ENCODE measurements around the gene SCNM1. TPM values are rescaled to one million over a fixed set of nuclear protein-coding genes. Genes with fewer than 3 reads are reported as not detected.

The SCNM1 gene
- total RNA-seq, 2 experiments from 2014 or later: 83.4 to 87.2 TPM

GRCh38 chr1:151145304-151146071, 20.5 kb upstream of the SCNM1 start:
- ChIA-PET POLR2A (no interaction called here), CTCF (interaction anchor here (1.4 kb wide), 1 partner anchor 14 kb away, joined by 3 read pairs; no protein-coding TSS in a partner anchor)

DNA sequence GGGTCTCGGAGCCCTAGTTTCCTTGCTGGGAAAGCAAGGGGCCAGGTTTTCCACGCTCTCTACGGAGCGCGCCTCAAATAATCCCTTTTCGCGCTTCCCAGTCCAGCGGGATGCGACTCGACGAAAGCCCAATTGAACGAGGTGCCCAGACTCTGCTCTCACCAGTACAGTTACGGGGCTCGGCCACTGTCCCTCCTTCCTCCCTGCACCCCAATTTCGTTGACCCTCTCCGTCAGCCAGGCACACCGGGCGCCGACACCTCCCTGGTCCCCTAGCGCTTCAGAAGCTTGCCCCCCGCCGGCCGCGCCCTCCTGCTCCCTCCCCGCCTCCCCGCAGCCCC, 19.9 kb upstream of the SCNM1 start:
- ChIA-PET POLR2A (no interaction called here), CTCF (interaction anchor here (1.4 kb wide), 1 partner anchor 15 kb away, joined by 3 read pairs; no protein-coding TSS in a partner anchor)

GRCh38 chr1:151146412-151147131, 19.4 kb upstream of the SCNM1 start, which contains the start of gene SEMA6C:
SEMA6C (minus strand) TSS chr1:151146631; CDS start chr1:151142621, 4,010 bp downstream.
- ChIA-PET CTCF (interaction anchor here (0.7 to 1.1 kb wide), 2 partner anchors 10 to 24 kb away, joined by 3 read pairs; partner anchors contain the start of gene TNFAIP8L2), POLR2A (interaction anchor here (0.6 to 1.1 kb wide), 2 partner anchors 10 to 15 kb away, joined by 3 to 4 read pairs; partner anchors contain the start of gene TNFAIP8L2)

DNA sequence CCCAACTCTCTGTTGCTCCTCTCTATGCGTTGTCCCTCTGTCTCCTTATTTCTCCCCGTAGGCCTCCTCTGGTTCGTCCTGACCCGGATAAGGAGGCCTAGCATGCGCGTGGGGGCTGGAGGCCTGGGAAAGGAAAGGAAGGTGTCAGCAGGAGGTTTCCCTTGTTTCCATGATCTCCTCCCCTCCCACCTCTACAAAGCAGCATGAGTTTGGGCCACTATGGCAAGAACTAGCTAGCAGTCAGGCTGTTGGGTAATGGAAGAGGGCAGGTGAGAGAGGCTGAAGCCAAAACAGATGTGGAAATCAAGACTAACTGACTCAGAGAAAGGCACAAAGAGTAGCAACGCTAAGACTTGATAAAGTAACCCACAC, 18.8 kb upstream of the SCNM1 start:
- ChIA-PET CTCF (interaction anchor here (0.6 to 1.1 kb wide), 3 partner anchors 9 to 76 kb away, joined by 3 to 6 read pairs (median 3); partner anchors contain the start of genes GABPB2 and TNFAIP8L2), POLR2A (interaction anchor here (0.6 to 1.1 kb wide), 2 partner anchors 9 to 16 kb away, joined by 3 to 4 read pairs; partner anchors contain the start of gene TNFAIP8L2)

- ChIA-PET CTCF (interaction anchor here (0.6 to 1.6 kb wide), 3 partner anchors 9 to 77 kb away, joined by 3 to 6 read pairs (median 4); partner anchors contain the start of genes GABPB2 and TNFAIP8L2), POLR2A (interaction anchor here (1.1 kb wide), 1 partner anchor 8 kb away, joined by 4 read pairs; the partner anchor contains the start of gene TNFAIP8L2)
These were observed 18.3 kb upstream of the SCNM1 start for GRCh38 chr1:151147665-151148064.

- ChIA-PET CTCF (interaction anchor here (0.5 to 8.7 kb wide), 13 partner anchors 9 to 132 kb away, joined by 3 to 84 read pairs (median 5); partner anchors contain the start of genes CDC42SE1, GABPB2, LYSMD1 and SCNM1), POLR2A (interaction anchor here (0.9 to 1.9 kb wide), 5 partner anchors 9 to 85 kb away, joined by 3 to 9 read pairs (median 4); partner anchors contain the start of gene VPS72)
These were observed 9.5 kb upstream of the SCNM1 start, which contains the start of gene TNFAIP8L2 for GRCh38 chr1:151156515-151156819. TNFAIP8L2 (plus strand) TSS chr1:151156649; CDS start chr1:151158698, 2,049 bp downstream.

DNA sequence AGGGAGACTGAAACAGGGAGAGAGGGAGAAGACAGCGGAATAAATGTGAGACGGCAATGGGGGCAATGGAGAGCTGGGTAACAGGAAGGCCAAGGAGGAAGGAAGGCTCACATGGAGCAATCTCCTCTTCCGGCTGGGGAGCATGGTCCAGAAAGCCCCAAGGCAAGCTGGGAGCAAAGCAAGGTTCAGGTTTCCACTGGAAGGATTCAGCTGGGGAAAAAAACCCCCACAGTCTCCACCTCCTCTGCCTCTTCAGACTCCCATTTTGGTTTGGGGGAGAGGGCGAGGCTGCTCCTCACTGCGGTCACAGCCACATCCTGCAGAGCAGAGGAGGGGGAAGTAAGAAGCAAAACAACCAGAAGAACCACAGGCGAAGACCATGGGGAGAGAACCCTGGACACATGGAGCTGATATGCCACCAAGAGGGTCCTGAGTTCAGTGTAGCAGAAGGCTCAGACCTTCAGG, 8.8 kb upstream of the SCNM1 start:
- POLR2A ChIA-PET: interaction anchor here (0.9 to 1.9 kb wide), 6 partner anchors 8 to 86 kb away, joined by 3 to 9 read pairs (median 4); partner anchors contain the start of gene VPS72
- CTCF ChIA-PET: interaction anchor here (0.5 to 8.7 kb wide), 16 partner anchors 8 to 132 kb away, joined by 3 to 84 read pairs (median 4); partner anchors contain the start of genes CDC42SE1, GABPB2, LYSMD1 and SCNM1

DNA sequence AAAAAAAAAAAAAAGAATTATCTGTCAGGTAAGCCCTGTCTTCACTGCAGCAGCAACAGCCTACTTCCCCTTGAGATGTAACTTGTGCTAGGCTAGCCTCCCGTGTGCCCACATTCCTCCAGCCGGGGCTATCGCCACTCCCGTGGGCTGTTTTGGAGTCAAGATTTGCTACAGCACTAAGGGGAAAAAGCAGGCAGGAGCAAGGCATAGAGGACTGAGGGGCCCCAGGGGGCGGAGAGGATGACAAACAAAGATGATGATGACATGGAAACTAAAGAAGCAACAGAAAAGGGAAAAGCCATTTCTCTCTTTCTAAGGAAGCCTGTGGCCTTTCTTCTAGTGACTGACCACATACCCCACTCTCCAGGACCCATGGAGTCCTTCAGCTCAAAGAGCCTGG, 7.6 kb upstream of the SCNM1 start:
- POLR2A ChIA-PET: interaction anchor here (0.5 kb wide), 1 partner anchor 311 kb away, joined by 7 read pairs; no protein-coding TSS in a partner anchor
- CTCF ChIA-PET: interaction anchor here (0.7 to 8.7 kb wide), 5 partner anchors 24 to 134 kb away, joined by 3 to 84 read pairs (median 4); no protein-coding TSS in a partner anchor

- CTCF ChIA-PET: interaction anchor here (0.8 to 8.7 kb wide), 3 partner anchors 38 to 134 kb away, joined by 3 to 84 read pairs (median 3); no protein-coding TSS in a partner anchor
- POLR2A ChIA-PET: no interaction called here
These were observed 7.1 kb upstream of the SCNM1 start for GRCh38 chr1:151158751-151159251.

GRCh38 chr1:151159373-151159772, 6.6 kb upstream of the SCNM1 start:
- CTCF ChIA-PET: interaction anchor here (0.8 to 8.7 kb wide), 3 partner anchors 37 to 135 kb away, joined by 3 to 84 read pairs (median 3); no protein-coding TSS in a partner anchor
- POLR2A ChIA-PET: no interaction called here

DNA sequence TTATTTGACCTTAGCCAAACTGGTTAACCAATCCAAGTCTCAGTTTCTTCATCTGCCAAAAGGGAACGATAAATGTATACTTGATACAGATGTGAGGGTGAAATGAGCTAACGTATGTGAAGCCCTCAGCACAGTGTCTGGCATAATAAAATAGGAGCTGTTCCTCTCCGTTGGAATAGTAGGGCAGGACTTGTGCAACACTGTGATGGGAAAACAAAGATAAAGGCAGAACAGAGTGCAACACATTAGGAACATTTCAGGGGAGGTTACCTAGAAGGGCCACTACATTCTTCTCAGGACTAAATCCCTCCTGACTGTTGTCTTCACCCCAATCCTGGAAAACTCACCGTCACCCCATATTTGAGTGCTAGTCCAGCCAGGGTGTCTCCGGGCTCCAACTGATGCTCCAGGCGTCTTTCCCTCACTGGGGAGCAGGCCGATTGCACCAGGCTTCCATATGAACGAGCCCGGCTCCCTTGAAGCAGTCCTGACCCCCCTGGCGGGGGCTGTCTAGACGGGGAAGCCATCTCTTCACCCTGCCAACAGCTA, 1.1 kb upstream of the SCNM1 start:
- ChIA-PET POLR2A (interaction anchor here (0.9 kb wide), 1 partner anchor 8 kb away, joined by 3 read pairs; no protein-coding TSS in a partner anchor), CTCF (interaction anchor here (0.6 to 1.2 kb wide), 4 partner anchors 16 to 139 kb away, joined by 3 read pairs; no protein-coding TSS in a partner anchor)

GRCh38 chr1:151165281-151165737, 635 bp upstream of the SCNM1 start:
- POLR2A ChIA-PET: interaction anchor here (0.9 kb wide), 1 partner anchor 8 kb away, joined by 3 read pairs; no protein-coding TSS in a partner anchor
- CTCF ChIA-PET: interaction anchor here (0.6 to 1.2 kb wide), 3 partner anchors 16 to 140 kb away, joined by 3 read pairs; no protein-coding TSS in a partner anchor

DNA sequence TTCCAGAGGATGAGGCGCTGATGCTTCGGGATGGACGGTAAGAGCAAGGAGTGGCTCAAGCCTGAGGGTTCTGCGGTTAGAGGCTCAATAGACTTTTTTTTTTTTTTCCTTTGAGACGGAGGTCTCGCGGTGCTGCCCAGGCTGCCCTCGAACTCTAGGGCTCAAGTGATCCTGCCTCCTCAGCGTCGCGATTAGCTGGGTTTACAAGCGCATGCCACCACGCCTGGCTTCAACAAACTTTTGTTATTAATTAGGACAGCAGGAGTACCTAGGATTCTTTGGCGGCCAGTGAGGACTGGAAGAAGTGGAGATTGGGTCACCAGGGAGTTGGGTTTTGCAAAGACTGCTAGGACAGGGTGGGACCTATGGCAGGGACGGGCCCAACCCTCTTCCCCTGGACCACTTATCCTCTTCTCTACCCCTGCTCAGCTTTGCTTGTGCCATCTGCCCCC, 587 bp downstream of the SCNM1 start:
- CTCF ChIA-PET: interaction anchor here (0.5 to 1.4 kb wide), 3 partner anchors 10 to 906 kb away, joined by 3 to 11 read pairs (median 3); no protein-coding TSS in a partner anchor

DNA sequence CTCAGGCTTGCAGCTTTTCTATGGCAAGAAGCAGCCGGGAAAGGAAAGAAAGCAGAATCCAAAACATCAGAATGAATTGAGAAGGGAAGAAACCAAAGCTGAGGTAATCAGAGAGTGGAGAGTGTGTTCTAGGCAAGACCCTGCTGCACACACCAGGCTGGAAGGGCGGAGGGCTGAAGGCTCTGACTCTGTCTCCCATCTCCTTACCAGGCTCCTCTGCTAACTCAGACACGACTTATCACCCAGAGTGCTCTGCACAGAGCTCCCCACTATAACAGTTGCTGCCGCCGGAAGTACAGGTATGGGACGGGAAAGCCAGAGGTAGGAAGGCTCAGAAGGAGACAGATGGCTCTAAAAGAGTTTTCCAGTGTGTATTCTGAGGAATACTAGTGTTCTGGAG, 1.2 kb downstream of the SCNM1 start:
- ChIA-PET POLR2A (interaction anchor here (0.7 kb wide), 1 partner anchor 110 kb away, joined by 3 read pairs; no protein-coding TSS in a partner anchor), CTCF (interaction anchor here (0.5 to 1.4 kb wide), 4 partner anchors 10 to 906 kb away, joined by 3 to 11 read pairs (median 4); no protein-coding TSS in a partner anchor)

More for the DNA sequence above, 587 bp downstream of the SCNM1 start:
- POLR2A ChIA-PET: interaction anchor here (0.7 to 0.9 kb wide), 2 partner anchors 23 to 111 kb away, joined by 3 read pairs; partner anchors contain the start of gene VPS72

GRCh38 chr1:151171190-151171589, 5.2 kb downstream of the SCNM1 start:
- CTCF ChIA-PET: interaction anchor here (1.0 kb wide), 1 partner anchor 24 kb away, joined by 3 read pairs; no protein-coding TSS in a partner anchor

GRCh38 chr1:151175041-151175741, 9.2 kb downstream of the SCNM1 start:
- POLR2A ChIA-PET: interaction anchor here (0.5 kb wide), 1 partner anchor 64 kb away, joined by 3 read pairs; no protein-coding TSS in a partner anchor

More at GRCh38 chr1:151171190-151171589, 5.2 kb downstream of the SCNM1 start:
- POLR2A ChIA-PET: interaction anchor here (0.5 to 0.7 kb wide), 2 partner anchors 48 to 932 kb away, joined by 3 read pairs; no protein-coding TSS in a partner anchor

GRCh38 chr1:151175863-151176262, 9.9 kb downstream of the SCNM1 start, which contains the start of gene TMOD4:
TMOD4 (minus strand) TSS chr1:151175981; CDS start chr1:151174875, 1,106 bp downstream.
- ChIA-PET CTCF (no interaction called here), POLR2A (no interaction called here)

More at GRCh38 chr1:151175041-151175741, 9.2 kb downstream of the SCNM1 start:
- CTCF ChIA-PET: interaction anchor here (0.6 kb wide), 1 partner anchor 20 kb away, joined by 4 read pairs; no protein-coding TSS in a partner anchor
